AG09309 (cell line): ENCODE results near the gene SMIM35.

Experiments used
- DNase-seq: peaks from one replicate; pipeline ENCODE4 v3.0.0-alpha.2; 2010; ENCODE audit warnings: low read depth
- H3K4me3 ChIP-seq: 2 replicates; pipeline ENCODE4 v1.5.1; 2011; ENCODE audit warnings: mild to moderate bottlenecking, low read depth, low read length, moderate library complexity; ENCODE audit not compliant: control insufficient read depth
- TF ChIP-seq, protein P1 (sequence below): IDR thresholded peaks from 2 replicates; pipeline ENCODE4 v1.5.1; 2011; ENCODE audit warnings: mild to moderate bottlenecking, low read depth, low read length, inconsistent platforms; ENCODE audit not compliant: insufficient read depth, control insufficient read depth; ENCODE audit errors: missing control alignments

Gene SMIM35

GRCh38 chr11:118047749-118048148, 39.0 kb downstream of the SMIM35 start:
- no peak for DNase-seq
- TF ChIP-seq, protein P1, sequence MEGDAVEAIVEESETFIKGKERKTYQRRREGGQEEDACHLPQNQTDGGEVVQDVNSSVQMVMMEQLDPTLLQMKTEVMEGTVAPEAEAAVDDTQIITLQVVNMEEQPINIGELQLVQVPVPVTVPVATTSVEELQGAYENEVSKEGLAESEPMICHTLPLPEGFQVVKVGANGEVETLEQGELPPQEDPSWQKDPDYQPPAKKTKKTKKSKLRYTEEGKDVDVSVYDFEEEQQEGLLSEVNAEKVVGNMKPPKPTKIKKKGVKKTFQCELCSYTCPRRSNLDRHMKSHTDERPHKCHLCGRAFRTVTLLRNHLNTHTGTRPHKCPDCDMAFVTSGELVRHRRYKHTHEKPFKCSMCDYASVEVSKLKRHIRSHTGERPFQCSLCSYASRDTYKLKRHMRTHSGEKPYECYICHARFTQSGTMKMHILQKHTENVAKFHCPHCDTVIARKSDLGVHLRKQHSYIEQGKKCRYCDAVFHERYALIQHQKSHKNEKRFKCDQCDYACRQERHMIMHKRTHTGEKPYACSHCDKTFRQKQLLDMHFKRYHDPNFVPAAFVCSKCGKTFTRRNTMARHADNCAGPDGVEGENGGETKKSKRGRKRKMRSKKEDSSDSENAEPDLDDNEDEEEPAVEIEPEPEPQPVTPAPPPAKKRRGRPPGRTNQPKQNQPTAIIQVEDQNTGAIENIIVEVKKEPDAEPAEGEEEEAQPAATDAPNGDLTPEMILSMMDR: no peak
- no peak overlapping the region for H3K4me3 ChIP-seq

DNA sequence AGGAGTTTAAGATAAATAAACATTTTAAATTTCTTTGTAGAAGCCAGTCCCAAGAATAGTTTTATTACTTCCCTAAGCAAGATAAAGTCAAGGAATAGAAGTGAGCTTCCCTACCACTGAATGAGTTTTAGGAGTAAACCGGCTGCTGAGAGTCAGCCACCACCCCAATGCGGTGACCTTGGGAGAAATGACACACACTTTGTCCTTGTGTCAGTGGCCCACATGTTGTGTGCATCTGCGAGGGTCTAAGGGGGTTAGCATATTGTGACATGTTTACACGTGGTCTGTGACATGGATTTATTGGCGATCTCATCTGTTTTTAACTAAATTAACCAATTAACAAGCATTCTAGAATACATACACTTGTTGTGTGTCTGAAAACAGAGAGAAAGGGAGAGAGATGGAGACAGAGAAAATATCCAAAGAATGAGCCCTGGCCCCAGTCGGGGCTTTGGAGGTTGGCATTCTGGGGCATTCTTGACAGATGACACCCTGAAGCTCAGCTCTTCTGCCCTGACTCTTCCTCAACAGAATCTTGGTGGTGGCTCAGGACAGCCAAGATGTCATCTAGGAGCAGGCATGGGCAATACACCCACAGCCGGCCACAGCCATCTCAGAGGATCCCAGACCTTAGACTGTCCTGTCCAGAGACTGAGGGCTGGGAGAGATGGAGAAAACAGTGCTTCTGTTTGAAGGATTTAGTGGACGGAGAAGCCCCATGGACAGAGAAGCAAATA, 39.6 kb downstream of the SMIM35 start:
- no peak overlapping the region for H3K4me3 ChIP-seq
- no peak for DNase-seq
- TF ChIP-seq, protein P1: no peak

- H3K4me3 ChIP-seq: no peak overlapping the region
- DNase-seq: no peak
- TF ChIP-seq, protein P1: no peak
Observed at GRCh38 chr11:118046051-118046963, 40.5 kb downstream of the SMIM35 start.

DNA sequence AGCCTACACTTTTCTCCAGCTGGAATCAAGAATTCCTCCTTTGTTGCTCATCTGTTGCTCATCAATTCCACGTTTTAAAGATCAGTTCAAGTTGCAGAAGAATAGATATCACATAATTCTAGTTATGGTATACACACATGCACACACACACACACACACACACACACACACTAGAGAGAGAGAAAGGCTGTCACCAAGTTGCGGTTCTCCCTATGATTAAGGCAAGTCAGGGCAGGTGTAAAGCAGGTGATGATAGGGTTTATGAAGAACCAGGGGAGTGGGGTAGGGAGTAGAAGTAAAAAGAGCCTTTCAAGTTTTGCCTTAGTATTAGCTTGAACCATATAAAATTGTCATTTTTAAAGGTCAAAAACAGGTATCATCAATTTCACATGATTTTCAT, 41.6 kb downstream of the SMIM35 start:
- DNase-seq: no peak
- H3K4me3 ChIP-seq: no peak overlapping the region
- TF ChIP-seq, protein P1: no peak

- TF ChIP-seq, protein P1: no peak
- H3K4me3 ChIP-seq: no peak overlapping the region
- no peak for DNase-seq
Observed at GRCh38 chr11:118042796-118043195, 44.0 kb downstream of the SMIM35 start.

DNA sequence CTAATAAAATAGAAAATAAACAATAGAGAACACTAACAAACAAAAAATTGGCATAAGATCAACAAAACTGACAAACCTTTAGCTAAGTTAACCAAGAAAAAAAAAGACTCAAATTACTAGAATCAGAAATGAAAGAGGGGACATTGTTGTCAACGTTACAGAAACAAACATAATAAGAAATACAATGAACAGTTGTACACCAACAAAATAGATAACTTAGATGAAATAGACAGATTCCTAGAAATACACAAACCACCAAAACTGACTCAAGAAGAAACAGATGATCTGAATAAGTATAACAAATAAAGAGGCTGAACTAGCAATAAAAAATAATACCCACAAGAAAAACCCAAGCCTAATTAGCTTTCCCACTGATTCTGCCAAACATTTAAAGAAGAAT, 44.6 kb downstream of the SMIM35 start:
- no peak for DNase-seq
- TF ChIP-seq, protein P1: no peak
- no peak overlapping the region for H3K4me3 ChIP-seq
